AG04450 (cell line): ENCODE data around the gene COL26A1. TPM values are rescaled to one million over a fixed set of nuclear protein-coding genes. Genes with fewer than 3 reads are reported as not detected.

Experiments used
- CTCF ChIA-PET: fragments of 300-600, 350-600 bp; formaldehyde crosslinking; extraction: SDS; loops from one replicate; lab custom pipeline; 2022; ENCODE audit warnings: antibody characterized with exemption, inconsistent platforms; lab: Charles Lee
- POLR2A ChIA-PET: fragments of 350-600 bp; formaldehyde crosslinking; extraction: SDS; loops from one replicate; lab custom pipeline; 2021; ENCODE audit warnings: antibody characterized with exemption, inconsistent platforms; lab: Yijun Ruan, JAX
- DNase-seq: peaks from one replicate; pipeline ENCODE4 v3.0.0-alpha.2; 2011; ENCODE audit warnings: low read depth, low spot score
- H3K27ac ChIP-seq: one replicate; pipeline ENCODE4 v1.5.1; 2012; ENCODE audit warnings: low read depth, low read length, control low read depth
- H3K27me3 ChIP-seq: one replicate; pipeline ENCODE4 v1.6.0; 2012; ENCODE audit warnings: low read length; ENCODE audit not compliant: control insufficient read depth, insufficient read depth
- H3K4me3 ChIP-seq: 2 replicates; pipeline ENCODE4 v1.5.1; 2011; ENCODE audit warnings: mild to moderate bottlenecking, low read depth, low read length, control low read depth
- H3K9me3 ChIP-seq: 2 replicates; pipeline ENCODE4 v1.5.1; 2012; ENCODE audit warnings: low read length; ENCODE audit not compliant: control insufficient read depth, insufficient read depth
- CTCF ChIP-seq: IDR thresholded peaks from 2 replicates; pipeline ENCODE4 v1.5.1; 2011; ENCODE audit warnings: low read depth, low read length, control low read depth, inconsistent platforms
- polyA plus RNA-seq: library from polyadenylated mRNA; depleted of rRNA; stranded (reverse); fragments of >200 nt; gene quantifications from 2 replicates; pipeline ENCODE4 v1.2.3, GENCODE V29; 2011

COL26A1 gene
- polyA plus RNA-seq, 1 experiment, result 0.06 TPM

GRCh38 chr7:101578552-101578951 lies 215.9 kb downstream of the COL26A1 start:
- H3K4me3 ChIP-seq, result no peak overlapping the region
- no peak for DNase-seq
- H3K27ac ChIP-seq, result no peak overlapping the region
- H3K9me3 ChIP-seq, result peaks cover 5% of the 10 kb centered on the region; the same call in 1 of the 2 replicates
- ChIA-PET CTCF (no interaction called here), POLR2A (interaction anchor here (0.7 kb wide), 1 partner anchor 35 kb away, joined by 8 read pairs; no protein-coding TSS in a partner anchor)
- TF ChIP-seq CTCF, result no peak
- H3K27me3 ChIP-seq, result peaks cover 10% of the 10 kb centered on the region

- ChIA-PET CTCF (interaction anchor here (1.0 to 1.1 kb wide), 2 partner anchors 22 to 35 kb away, joined by 3 read pairs; no protein-coding TSS in a partner anchor), POLR2A (no interaction called here)
- peaks cover 5% of the 10 kb centered on the region; the same call in 1 of the 2 replicates for H3K9me3 ChIP-seq
- no peak for DNase-seq
- no peak overlapping the region for H3K4me3 ChIP-seq
- no peak overlapping the region for H3K27ac ChIP-seq
- H3K27me3 ChIP-seq, result peaks cover 7% of the 10 kb centered on the region
- TF ChIP-seq CTCF, result no peak
Measured at GRCh38 chr7:101580596-101580995, 217.9 kb downstream of the COL26A1 start.

GRCh38 chr7:101581891-101582290 lies 219.2 kb downstream of the COL26A1 start:
- H3K27me3 ChIP-seq, result peaks cover 7% of the 10 kb centered on the region
- no peak overlapping the region for H3K27ac ChIP-seq
- no peak for DNase-seq
- no peak overlapping the region for H3K4me3 ChIP-seq
- ChIA-PET POLR2A (no interaction called here), CTCF (interaction anchor here (1.0 to 1.1 kb wide), 2 partner anchors 21 to 37 kb away, joined by 3 read pairs; no protein-coding TSS in a partner anchor)
- H3K9me3 ChIP-seq, result peaks cover 5% of the 10 kb centered on the region; the same call in 1 of the 2 replicates
- TF ChIP-seq CTCF, result no peak

- ChIA-PET POLR2A (no interaction called here), CTCF (interaction anchor here (0.6 kb wide), 2 partner anchors 17 to 105 kb away, joined by 3 to 5 read pairs; no protein-coding TSS in a partner anchor)
- TF ChIP-seq CTCF, result no peak
- Histone ChIP-seq H3K9me3 (peaks cover 5% of the 10 kb centered on the region; the same call in 1 of the 2 replicates), H3K27me3 (peaks cover 7% of the 10 kb centered on the region), H3K27ac (no peak overlapping the region), H3K4me3 (no peak overlapping the region)
- no peak for DNase-seq
Measured at GRCh38 chr7:101582971-101583370, 220.3 kb downstream of the COL26A1 start.

GRCh38 chr7:101586078-101586905 lies 223.6 kb downstream of the COL26A1 start:
- no peak for DNase-seq
- H3K27ac ChIP-seq, result no peak overlapping the region
- CTCF ChIA-PET, result no interaction called here
- peaks cover 7% of the 10 kb centered on the region for H3K27me3 ChIP-seq
- no peak overlapping the region for H3K4me3 ChIP-seq
- TF ChIP-seq CTCF, result no peak
- peaks cover 5% of the 10 kb centered on the region; the same call in 1 of the 2 replicates for H3K9me3 ChIP-seq
- POLR2A ChIA-PET, result no interaction called here
